ENCODE data around the gene DPYSL4.
"Not testable (repeated sequence)": the region's sequence is repeated elsewhere in the genome, so short reads cannot be mapped to it uniquely, and the experiment has no call there.

Gene DPYSL4

DNA sequence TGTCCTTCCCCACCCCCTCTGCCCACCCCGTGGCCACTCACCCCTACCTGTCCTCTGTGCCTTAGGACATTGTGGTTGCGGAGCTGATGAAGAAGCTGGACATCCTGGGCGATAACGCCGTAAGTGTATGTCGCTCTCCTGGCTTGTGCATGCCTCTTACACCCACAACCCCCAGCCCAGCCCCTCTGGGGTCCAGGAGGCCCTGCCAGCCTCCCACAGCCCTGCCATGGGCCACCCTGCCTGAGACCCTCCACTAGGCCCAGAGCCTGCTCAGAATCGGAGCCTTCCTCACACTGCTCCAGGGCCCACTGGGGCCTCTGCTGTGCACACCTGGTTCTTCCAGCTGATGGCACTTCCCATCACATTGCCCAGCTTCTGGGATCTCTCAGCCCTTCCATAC lies 36.8 kb upstream of the DPYSL4 start:
- DNase-seq (ENCODE audit: low spot score): no peak

DNA sequence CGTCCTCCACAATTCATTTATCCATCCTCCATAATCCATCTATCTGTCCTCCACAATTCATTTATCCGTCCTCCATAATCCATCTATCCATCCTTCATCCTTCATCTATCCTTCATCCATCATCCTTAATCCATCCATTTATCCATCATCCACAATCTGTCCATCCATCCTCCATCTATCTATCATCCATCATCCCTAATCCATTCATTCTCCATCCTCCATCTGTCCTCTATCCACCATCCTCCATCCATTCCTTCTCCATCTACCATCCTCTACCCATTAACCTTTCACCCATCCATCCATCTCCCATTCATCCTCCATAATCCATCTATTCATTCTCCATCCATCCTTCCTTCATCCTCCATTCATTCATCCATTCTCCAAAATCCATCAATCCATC lies 36.0 kb upstream of the DPYSL4 start:
- DNase-seq (ENCODE audit: low spot score): no peak

GRCh38 chr10:132151286-132151950 lies 35.3 kb upstream of the DPYSL4 start:
- DNase-seq (ENCODE audit: low spot score): no peak

GRCh38 chr10:132151951-132152505 lies 34.7 kb upstream of the DPYSL4 start:
- no peak for DNase-seq (ENCODE audit: low spot score)

- no peak for DNase-seq (ENCODE audit: low spot score)
Observed at GRCh38 chr10:132152896-132153580, 33.7 kb upstream of the DPYSL4 start.

DNA sequence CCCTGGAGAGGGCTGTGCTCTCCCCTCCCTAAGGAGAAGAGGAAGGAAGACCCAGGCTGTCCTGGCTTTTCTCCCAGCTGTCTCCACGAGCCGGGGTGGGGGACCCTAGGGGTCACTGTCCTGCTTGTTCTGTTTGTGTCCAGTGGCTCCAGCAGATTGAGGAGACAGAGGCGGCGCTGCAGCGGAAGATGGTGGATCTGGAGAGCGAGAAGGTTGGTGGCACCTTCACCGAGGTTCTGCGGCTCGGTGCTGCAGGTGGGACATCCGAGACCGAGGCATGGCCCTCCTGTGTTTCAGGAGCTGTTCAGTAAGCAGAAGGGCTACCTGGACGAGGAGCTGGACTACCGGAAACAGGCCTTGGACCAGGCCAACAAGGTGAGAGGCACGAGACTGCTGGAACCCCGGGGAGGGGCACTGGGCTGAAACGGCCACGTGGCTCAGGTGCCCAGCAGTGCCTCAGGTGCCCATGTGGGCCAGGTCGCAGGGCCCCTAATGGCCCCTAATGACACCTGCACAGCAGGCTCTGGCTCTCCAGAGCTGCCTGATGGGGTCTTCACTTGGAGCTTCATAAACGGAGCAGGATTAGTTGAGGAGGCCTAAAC lies 33.0 kb upstream of the DPYSL4 start:
- DNase-seq (ENCODE audit: low spot score): no peak

GRCh38 chr10:132154440-132154839 lies 32.3 kb upstream of the DPYSL4 start:
- no peak for DNase-seq (ENCODE audit: low spot score)

DNA sequence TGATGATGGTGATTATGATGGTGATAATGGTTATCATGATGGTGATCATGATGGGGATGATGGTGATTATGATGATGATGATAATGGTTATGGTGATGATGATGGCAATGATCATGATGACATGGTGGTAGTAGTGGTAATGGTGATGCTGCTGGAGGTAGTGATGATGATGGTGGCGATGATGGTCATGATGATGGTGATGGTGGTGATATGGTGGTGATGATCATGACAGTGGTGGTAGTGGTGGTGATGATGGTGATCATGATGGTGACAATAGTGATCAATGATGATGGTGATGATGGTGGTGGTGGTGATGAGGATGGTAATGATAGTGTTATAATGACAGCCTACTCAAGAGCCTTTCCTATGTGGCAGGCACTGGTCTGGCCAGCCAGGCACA lies 31.8 kb upstream of the DPYSL4 start:
- DNase-seq (ENCODE audit: low spot score): no peak

DNA sequence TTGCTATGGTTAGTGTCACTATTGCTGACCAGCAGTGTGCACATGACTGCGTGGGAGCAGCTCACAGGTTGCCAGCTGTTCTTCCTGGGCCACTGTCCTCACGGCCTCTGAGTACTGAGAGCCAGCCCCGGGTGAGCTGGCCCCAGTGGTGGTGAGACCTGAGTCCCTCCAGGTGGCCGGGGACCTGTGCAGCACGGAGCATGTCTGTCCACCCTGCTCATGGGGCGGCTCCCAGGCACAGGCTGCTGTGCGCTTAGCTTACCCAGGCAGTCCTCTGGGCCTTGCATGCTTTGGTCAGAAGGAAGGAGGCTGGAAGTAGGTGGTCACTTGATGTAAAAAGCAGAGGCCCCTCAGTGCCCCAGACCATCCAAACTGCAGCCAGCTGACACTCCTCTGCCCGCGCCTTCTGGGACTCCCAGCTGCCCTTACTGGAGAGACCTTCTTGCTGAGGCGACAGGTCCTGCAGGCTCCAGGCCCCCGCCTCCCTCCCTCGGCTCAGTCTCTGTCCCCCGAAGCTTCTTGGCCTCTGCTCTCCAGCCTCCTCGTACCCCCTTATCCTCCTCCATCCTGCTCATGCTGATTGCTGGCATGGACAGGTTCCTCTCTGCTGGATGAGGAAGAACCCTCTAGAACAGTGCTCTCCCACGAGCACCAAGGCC lies 30.9 kb upstream of the DPYSL4 start:
- no peak for DNase-seq (ENCODE audit: low spot score)

DNA sequence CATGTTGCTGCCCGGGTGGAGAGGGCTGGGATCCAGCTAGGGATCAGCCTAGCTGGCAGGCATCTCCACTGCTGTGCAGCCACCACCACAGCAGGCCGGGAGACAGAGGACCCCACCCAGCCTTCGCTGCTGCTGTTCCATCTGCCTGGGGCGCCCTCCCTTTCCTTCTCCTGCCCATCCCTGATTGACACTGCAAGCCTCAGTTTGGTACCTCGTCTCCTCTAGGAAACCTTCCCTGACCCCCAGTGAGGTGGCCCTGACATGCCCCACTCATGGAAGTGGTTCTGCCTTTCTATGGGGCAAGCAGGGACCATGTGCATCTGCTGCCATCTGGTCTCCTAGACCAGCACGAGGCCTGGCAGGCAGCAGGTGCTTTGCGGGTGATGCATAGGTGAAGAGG lies 30.4 kb upstream of the DPYSL4 start:
- DNase-seq (ENCODE audit: low spot score): no peak

- DNase-seq (ENCODE audit: low spot score): no peak
Observed at GRCh38 chr10:132157101-132157500, 29.6 kb upstream of the DPYSL4 start.

- DNase-seq (ENCODE audit: low spot score): no peak
Observed at GRCh38 chr10:132158122-132158741, 28.5 kb upstream of the DPYSL4 start.

GRCh38 chr10:132158823-132159222 lies 27.9 kb upstream of the DPYSL4 start:
- no peak for DNase-seq (ENCODE audit: low spot score)

GRCh38 chr10:132159302-132160230 lies 27.2 kb upstream of the DPYSL4 start:
- not testable (repeated sequence) for DNase-seq (ENCODE audit: low spot score)

DNA sequence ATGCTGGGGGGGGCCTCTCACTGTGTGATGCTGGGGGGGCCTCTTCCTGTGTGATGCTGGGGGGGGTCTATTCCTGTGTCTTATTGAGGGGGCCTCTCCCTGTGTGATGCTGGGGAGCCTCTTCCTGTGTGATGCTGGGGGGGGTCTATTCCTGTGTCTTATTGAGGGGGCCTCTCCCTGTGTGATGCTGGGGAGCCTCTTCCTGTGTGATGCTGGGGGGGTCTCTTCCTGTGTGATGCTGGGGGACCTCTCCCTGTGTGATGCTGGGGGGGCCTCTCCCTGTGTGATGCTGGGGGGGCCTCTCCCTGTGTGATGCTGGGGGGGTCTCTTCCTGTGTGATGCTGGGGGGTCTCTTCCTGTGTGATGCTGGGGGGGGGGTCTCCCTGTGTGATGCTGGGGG lies 26.5 kb upstream of the DPYSL4 start:
- not testable (repeated sequence) for DNase-seq (ENCODE audit: low spot score)

DNA sequence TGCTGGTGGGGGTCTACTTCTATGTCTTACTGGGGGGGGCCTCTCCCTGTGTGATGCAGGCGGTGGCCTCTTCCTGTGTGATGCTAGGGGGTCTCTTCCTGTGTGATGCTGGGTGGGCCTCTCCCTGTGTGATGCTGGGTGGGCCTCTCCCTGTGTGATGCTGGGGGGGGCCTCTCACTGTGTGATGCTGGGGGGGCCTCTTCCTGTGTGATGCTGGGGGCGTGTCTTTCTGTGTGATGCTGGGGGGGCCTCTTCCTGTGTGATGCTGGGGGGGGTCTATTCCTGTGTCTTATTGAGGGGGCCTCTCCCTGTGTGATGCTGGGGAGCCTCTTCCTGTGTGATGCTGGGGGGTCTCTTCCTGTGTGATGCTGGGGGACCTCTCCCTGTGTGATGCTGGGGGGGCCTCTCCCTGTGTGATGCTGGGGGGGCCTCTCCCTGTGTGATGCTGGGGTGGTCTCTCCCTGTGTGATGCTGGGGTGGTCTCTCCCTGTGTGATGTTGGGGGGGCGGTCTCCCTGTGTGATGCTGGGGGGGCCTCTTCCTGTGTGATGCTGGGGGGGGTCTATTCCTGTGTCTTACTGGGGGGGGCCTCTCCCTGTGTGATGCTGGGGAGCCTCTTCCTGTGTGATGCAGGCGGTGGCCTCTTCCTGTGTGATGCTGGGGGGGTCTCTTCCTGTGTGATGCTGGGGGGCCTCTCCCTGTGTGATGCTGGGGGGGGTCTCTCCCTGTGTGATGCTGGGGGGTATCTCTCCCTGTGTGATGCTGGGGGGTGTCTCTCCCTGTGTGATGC lies 25.7 kb upstream of the DPYSL4 start:
- DNase-seq (ENCODE audit: low spot score): not testable (repeated sequence)

DNA sequence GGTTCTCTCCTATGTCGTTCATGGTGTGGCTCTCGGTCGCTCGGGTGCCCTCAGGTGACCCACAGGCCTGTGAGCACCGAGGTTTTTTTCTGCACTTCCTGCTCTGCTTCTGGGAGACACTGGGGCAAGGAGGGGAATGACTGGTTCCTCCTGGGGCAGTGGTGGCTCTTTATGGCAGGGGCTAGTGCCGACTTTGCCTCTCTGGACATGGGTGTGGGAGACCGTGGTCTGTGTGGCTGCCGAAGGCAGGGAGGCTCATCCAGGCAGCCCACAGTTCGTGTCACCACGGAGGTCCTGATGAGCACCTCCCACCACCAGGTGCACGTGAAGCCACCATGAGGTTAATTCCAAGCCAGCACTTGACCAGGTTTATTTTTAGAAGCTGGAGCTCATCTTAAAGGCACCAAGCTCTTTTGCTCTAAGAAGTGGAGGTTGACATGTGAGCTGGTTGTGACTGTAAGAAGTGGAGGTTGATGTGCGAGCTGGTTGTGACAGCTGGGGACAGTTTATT lies 24.7 kb upstream of the DPYSL4 start:
- DNase-seq (ENCODE audit: low spot score): no peak

DNA sequence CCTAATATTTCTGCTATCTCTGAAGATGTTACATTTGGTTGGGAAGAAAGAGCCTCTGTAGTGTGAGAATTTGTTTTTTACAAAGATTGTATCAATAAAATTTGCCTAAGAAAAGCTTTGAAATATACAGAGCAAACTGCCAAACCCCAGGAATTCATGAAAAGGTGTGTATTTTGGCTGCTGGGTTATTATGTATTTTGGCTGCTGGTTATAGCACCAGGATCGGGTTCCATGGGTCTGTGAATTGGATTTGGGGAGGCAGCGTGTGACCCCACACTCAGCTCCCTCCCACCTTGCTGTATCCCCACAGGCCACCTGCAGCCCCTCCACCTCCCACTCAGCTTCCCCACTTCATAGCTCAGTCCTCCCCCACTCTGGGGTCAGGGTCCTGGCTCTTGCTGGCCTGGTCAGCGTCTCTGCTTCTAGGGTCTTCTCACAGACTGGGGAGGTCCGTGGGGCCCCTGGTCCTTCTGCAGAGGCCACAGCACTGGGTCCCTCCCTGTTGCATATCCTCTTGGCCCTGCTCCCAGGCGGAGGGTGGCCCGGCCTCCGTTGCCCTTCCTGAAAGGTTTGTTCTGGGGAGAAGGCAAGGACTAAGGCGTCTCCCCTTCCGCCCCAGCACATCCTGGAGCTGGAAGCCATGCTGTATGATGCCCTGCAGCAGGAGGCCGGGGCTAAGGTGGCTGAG lies 24.0 kb upstream of the DPYSL4 start:
- DNase-seq (ENCODE audit: low spot score): no peak

- DNase-seq (ENCODE audit: low spot score): peak; percentile 36
Observed at GRCh38 chr10:132163278-132163765, 23.4 kb upstream of the DPYSL4 start.
